Activated CD4-positive, alpha-beta memory T cell treated with anti-CD3 and anti-CD28 coated beads, Interleukin-2, amount 10 ng/mL, durations not matched to agents 7 days and 5 days (primary cell): ENCODE results near the gene POLD4. TPM values are rescaled to one million over a fixed set of nuclear protein-coding genes. Genes with fewer than 3 reads are reported as not detected.

Source experiments
- CTCF ChIA-PET: fragments of 350-600 bp; sonication (Branson Sonifier 250); formaldehyde crosslinking; loops from one replicate; lab custom pipeline; 2021; ENCODE audit warnings: antibody characterized with exemption, inconsistent platforms; lab: Charles Lee
- POLR2A ChIA-PET: fragments of 350-600 bp; sonication (Branson Sonifier 250); formaldehyde crosslinking; loops from one replicate; lab custom pipeline; 2021; ENCODE audit warnings: antibody characterized with exemption; lab: Charles Lee
- DNase-seq: peaks from one replicate; pipeline ENCODE4 v3.0.0-alpha.2; 2020
- H3K27ac Mint-ChIP-seq: one replicate; pipeline ENCODE4 v1.8.0; 2021; ENCODE audit warnings: mild to moderate bottlenecking, mixed read lengths
- H3K27me3 Mint-ChIP-seq: one replicate; pipeline ENCODE4 v1.8.0; 2021; ENCODE audit warnings: mixed read lengths
- H3K36me3 Mint-ChIP-seq: one replicate; pipeline ENCODE4 v1.8.0; 2021; ENCODE audit warnings: low read depth, mixed read lengths
- H3K4me1 Mint-ChIP-seq: one replicate; pipeline ENCODE4 v1.8.0; 2021; ENCODE audit warnings: mixed read lengths
- H3K4me3 Mint-ChIP-seq: one replicate; pipeline ENCODE4 v1.8.0; 2021; ENCODE audit warnings: mild to moderate bottlenecking, mixed read lengths
- H3K9me3 Mint-ChIP-seq: one replicate; pipeline ENCODE4 v1.8.0; 2021; ENCODE audit warnings: mixed read lengths
- total RNA-seq, 2 experiments: library from RNA; stranded (reverse); gene quantifications; one replicate each; pipeline ENCODE4 v1.2.3, GENCODE V29; 2021

POLD4 gene
- total RNA-seq, 2 experiments from 2014 or later = 74.0 to 74.1 TPM

DNA sequence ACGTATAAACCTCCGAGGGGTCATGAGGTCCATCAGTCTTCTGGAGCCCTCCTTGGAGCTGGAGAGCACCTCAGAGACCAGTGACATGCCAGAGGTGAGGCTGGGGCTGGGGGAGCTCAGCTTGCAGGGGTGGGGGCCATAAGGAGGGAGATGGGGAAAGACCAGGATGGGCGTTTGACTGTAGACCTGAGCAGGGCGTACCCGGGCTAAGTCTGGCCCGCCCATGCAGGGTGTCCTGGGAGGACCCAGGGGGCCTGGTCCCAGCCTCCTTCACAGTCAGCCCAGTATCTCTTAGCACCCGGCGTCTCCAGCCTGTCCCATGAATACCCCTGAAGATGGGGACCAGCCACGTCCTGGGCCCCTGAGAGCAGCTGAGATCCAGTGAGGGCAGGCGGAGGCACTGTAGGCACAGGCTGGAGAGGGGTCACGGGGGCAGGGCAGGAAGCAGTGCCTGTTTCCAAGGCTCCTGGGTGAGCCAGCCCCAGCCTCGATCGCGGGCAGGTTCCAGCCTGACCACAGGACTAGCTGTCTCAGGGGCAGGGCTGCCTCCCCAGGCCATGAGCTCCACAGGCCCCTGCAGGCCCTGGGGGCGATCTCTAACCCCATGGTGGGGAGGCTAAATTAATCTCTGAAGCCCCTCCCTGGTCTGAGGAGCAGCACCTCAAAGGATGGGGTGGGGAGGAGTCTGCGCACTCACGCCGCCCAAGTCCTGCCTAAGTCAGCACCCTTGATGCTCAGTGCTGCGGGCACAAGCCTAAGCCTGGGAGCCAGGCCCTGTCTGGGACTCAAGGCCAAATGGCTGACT lies 42.9 kb downstream of the POLD4 start:
- no peak overlapping the region for H3K27ac Mint-ChIP-seq
- no peak overlapping the region for H3K4me3 Mint-ChIP-seq
- POLR2A ChIA-PET = interaction anchor here (0.6 to 3.2 kb wide), 4 partner anchors 10 to 48 kb away, joined by 3 to 8 read pairs (median 3); no protein-coding TSS in a partner anchor
- no peaks in the 10 kb centered on the region for H3K9me3 Mint-ChIP-seq
- H3K4me1 Mint-ChIP-seq = peaks cover 38% of the 10 kb centered on the region
- CTCF ChIA-PET = interaction anchor here (1.0 kb wide), 1 partner anchor 47 kb away, joined by 3 read pairs; no protein-coding TSS in a partner anchor
- H3K27me3 Mint-ChIP-seq = no peaks in the 10 kb centered on the region
- no peak for DNase-seq
- no peaks in the 10 kb centered on the region for H3K36me3 Mint-ChIP-seq

DNA sequence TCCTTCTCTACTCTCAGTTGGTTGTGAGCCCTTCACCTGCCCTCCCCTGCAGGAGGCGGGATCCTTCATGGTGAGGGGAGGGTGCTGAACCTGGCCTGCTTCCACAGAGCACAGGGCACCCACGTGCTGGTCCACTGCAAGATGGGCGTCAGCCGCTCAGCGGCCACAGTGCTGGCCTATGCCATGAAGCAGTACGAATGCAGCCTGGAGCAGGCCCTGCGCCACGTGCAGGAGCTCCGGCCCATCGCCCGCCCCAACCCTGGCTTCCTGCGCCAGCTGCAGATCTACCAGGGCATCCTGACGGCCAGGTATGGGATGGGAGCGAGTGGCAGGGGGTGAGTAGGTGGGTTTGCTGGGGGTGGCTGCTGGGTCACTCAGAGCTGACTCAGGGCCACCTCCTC lies 43.7 kb downstream of the POLD4 start:
- ChIA-PET CTCF (interaction anchor here (2.9 kb wide), 1 partner anchor 8 kb away, joined by 8 read pairs; no protein-coding TSS in a partner anchor), POLR2A (interaction anchor here (0.9 to 3.2 kb wide), 3 partner anchors 8 to 48 kb away, joined by 3 to 8 read pairs (median 8); no protein-coding TSS in a partner anchor)
- peaks cover 37% of the 10 kb centered on the region for H3K4me1 Mint-ChIP-seq
- no peak overlapping the region for H3K4me3 Mint-ChIP-seq
- no peak for DNase-seq
- no peaks in the 10 kb centered on the region for H3K27me3 Mint-ChIP-seq
- H3K9me3 Mint-ChIP-seq = no peaks in the 10 kb centered on the region
- no peaks in the 10 kb centered on the region for H3K36me3 Mint-ChIP-seq
- no peak overlapping the region for H3K27ac Mint-ChIP-seq

GRCh38 chr11:67309166-67309565 lies 44.2 kb downstream of the POLD4 start:
- CTCF ChIA-PET = interaction anchor here (2.9 kb wide), 1 partner anchor 8 kb away, joined by 8 read pairs; no protein-coding TSS in a partner anchor
- DNase-seq = no peak
- Mint-ChIP-seq H3K4me1 (peaks cover 36% of the 10 kb centered on the region), H3K27me3 (no peaks in the 10 kb centered on the region), H3K9me3 (no peaks in the 10 kb centered on the region), H3K4me3 (no peak overlapping the region), H3K36me3 (no peaks in the 10 kb centered on the region), H3K27ac (no peak overlapping the region)
- POLR2A ChIA-PET = interaction anchor here (0.9 to 3.2 kb wide), 3 partner anchors 9 to 47 kb away, joined by 3 to 8 read pairs (median 8); no protein-coding TSS in a partner anchor

GRCh38 chr11:67308031-67308866 lies 45.1 kb downstream of the POLD4 start:
- H3K27me3 Mint-ChIP-seq = no peaks in the 10 kb centered on the region
- no peaks in the 10 kb centered on the region for H3K9me3 Mint-ChIP-seq
- ChIA-PET POLR2A (interaction anchor here (0.7 to 1.9 kb wide), 2 partner anchors 10 to 20 kb away, joined by 5 to 8 read pairs; partner anchors contain the start of gene ANKRD13D), CTCF (interaction anchor here (2.9 kb wide), 1 partner anchor 9 kb away, joined by 8 read pairs; no protein-coding TSS in a partner anchor)
- no peak overlapping the region for H3K27ac Mint-ChIP-seq
- peaks cover 28% of the 10 kb centered on the region for H3K4me1 Mint-ChIP-seq
- DNase-seq = no peak
- no peak overlapping the region for H3K4me3 Mint-ChIP-seq
- no peaks in the 10 kb centered on the region for H3K36me3 Mint-ChIP-seq

GRCh38 chr11:67307545-67308001 lies 45.8 kb downstream of the POLD4 start:
- H3K4me1 Mint-ChIP-seq = peaks cover 25% of the 10 kb centered on the region
- ChIA-PET POLR2A (interaction anchor here (0.9 to 1.9 kb wide), 4 partner anchors 9 to 38 kb away, joined by 3 to 8 read pairs (median 4); partner anchors contain the start of gene ANKRD13D), CTCF (interaction anchor here (2.9 kb wide), 1 partner anchor 10 kb away, joined by 8 read pairs; no protein-coding TSS in a partner anchor)
- no peak for DNase-seq
- no peak overlapping the region for H3K4me3 Mint-ChIP-seq
- H3K27me3 Mint-ChIP-seq = no peaks in the 10 kb centered on the region
- H3K9me3 Mint-ChIP-seq = no peaks in the 10 kb centered on the region
- H3K36me3 Mint-ChIP-seq = no peaks in the 10 kb centered on the region
- no peak overlapping the region for H3K27ac Mint-ChIP-seq

DNA sequence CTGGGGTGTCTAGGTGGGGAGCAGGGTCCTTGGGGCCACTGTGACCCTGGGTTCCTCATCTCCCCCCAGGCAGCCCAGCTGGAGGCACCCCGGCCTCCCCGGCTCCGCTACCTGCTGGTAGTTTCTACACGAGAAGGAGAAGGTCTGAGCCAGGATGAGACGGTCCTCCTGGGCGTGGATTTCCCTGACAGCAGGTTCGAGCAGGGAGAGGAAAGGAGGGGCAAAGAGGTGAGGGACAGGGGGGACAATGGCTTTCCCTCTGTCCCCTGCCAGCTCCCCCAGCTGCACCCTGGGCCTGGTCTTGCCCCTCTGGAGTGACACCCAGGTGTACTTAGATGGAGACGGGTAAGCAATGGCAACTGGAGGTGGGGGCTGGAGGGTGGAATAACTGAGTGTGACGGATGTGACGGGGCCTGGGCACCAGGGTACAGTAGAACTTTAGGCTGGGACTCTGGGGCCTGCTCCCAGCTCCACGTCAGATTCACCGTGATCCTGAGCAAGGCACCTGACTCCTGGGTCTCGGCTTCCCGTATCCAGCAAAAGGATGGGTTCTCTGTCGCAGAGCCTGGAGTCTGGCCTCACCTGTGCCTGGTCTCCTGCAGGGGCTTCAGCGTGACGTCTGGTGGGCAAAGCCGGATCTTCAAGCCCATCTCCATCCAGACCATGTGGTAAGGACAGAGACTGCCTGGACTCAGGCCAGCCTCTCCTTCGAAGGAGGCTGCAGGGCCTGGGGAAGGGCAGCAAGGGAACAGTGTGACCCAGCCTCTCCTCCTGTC lies 46.4 kb downstream of the POLD4 start:
- peaks cover 22% of the 10 kb centered on the region for H3K4me1 Mint-ChIP-seq
- H3K4me3 Mint-ChIP-seq = no peak overlapping the region
- no peak overlapping the region for H3K27ac Mint-ChIP-seq
- H3K36me3 Mint-ChIP-seq = no peaks in the 10 kb centered on the region
- no peaks in the 10 kb centered on the region for H3K9me3 Mint-ChIP-seq
- no peak for DNase-seq
- POLR2A ChIA-PET = interaction anchor here (0.9 to 1.6 kb wide), 3 partner anchors 8 to 37 kb away, joined by 3 to 4 read pairs (median 3); partner anchors contain the start of gene ANKRD13D
- CTCF ChIA-PET = interaction anchor here (2.9 kb wide), 1 partner anchor 11 kb away, joined by 8 read pairs; no protein-coding TSS in a partner anchor
- no peaks in the 10 kb centered on the region for H3K27me3 Mint-ChIP-seq

DNA sequence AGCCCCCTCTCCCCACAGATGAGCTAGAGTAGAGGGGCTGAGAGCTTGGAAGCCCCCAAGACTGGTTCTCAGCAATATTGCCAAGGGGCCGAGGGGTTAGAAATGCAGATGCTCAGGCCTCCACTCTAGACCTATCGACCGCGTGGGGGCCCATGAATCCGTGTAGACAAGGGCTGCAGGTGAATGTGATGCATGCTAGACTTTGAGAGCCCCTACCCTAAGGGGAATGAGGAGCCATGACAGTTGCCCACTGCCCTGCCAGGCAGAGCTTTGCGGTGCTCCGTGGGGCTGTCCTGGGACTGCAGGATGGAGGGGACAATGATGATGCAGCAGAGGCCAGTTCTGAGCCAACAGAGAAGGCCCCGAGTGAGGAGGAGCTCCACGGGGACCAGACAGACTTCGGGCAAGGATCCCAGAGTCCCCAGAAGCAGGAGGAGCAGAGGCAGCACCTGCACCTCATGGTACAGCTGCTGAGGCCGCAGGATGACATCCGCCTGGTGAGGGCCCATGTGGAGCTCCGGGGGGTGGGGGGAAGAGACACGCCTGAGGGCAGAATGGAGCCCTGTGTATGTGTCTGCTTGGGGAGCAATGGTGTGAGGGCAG lies 48.7 kb downstream of the POLD4 start:
- Mint-ChIP-seq H3K27ac (no peak overlapping the region), H3K4me1 (peaks cover 14% of the 10 kb centered on the region), H3K36me3 (peaks cover 8% of the 10 kb centered on the region), H3K4me3 (peak overlapping the region; percentile 32), H3K9me3 (no peaks in the 10 kb centered on the region), H3K27me3 (no peaks in the 10 kb centered on the region)
- DNase-seq = no peak
- ChIA-PET POLR2A (interaction anchor here (1.0 to 8.2 kb wide), 9 partner anchors 9 to 43 kb away, joined by 3 to 96 read pairs (median 15); partner anchors contain the start of genes ANKRD13D and GRK2), CTCF (interaction anchor here (2.4 to 3.0 kb wide), 2 partner anchors 11 to 13 kb away, joined by 5 to 13 read pairs; no protein-coding TSS in a partner anchor)

- Mint-ChIP-seq H3K4me3 (peak overlapping the region; percentile 68), H3K9me3 (no peaks in the 10 kb centered on the region), H3K4me1 (peaks cover 14% of the 10 kb centered on the region), H3K27me3 (no peaks in the 10 kb centered on the region), H3K27ac (no peak overlapping the region), H3K36me3 (peaks cover 11% of the 10 kb centered on the region)
- no peak for DNase-seq
- ChIA-PET CTCF (interaction anchor here (1.2 to 3.0 kb wide), 6 partner anchors 11 to 48 kb away, joined by 3 to 13 read pairs (median 5); no protein-coding TSS in a partner anchor), POLR2A (interaction anchor here (1.0 to 8.2 kb wide), 10 partner anchors 9 to 51 kb away, joined by 3 to 96 read pairs (median 16); partner anchors contain the start of genes ANKRD13D and GRK2)
These were observed 49.4 kb downstream of the POLD4 start for GRCh38 chr11:67303835-67304411.

GRCh38 chr11:67303132-67303834 lies 50.1 kb downstream of the POLD4 start, which contains the start of gene SSH3:
SSH3 (plus strand) TSS chr11:67303530; CDS start chr11:67303626, 96 bp downstream.
- Mint-ChIP-seq H3K27me3 (no peaks in the 10 kb centered on the region), H3K9me3 (no peaks in the 10 kb centered on the region), H3K36me3 (peaks cover 18% of the 10 kb centered on the region), H3K27ac (no peak within 1 kb of the TSS), H3K4me1 (peaks cover 18% of the 10 kb centered on the region), H3K4me3 (peak within 1 kb of the TSS; percentile 68)
- peak; percentile 60 for DNase-seq
- POLR2A ChIA-PET = interaction anchor here (0.9 to 8.2 kb wide), 11 partner anchors 9 to 50 kb away, joined by 3 to 96 read pairs (median 15); partner anchors contain the start of genes ANKRD13D and GRK2
- CTCF ChIA-PET = interaction anchor here (0.5 to 3.0 kb wide), 9 partner anchors 10 to 50 kb away, joined by 3 to 13 read pairs (median 4); no protein-coding TSS in a partner anchor

DNA sequence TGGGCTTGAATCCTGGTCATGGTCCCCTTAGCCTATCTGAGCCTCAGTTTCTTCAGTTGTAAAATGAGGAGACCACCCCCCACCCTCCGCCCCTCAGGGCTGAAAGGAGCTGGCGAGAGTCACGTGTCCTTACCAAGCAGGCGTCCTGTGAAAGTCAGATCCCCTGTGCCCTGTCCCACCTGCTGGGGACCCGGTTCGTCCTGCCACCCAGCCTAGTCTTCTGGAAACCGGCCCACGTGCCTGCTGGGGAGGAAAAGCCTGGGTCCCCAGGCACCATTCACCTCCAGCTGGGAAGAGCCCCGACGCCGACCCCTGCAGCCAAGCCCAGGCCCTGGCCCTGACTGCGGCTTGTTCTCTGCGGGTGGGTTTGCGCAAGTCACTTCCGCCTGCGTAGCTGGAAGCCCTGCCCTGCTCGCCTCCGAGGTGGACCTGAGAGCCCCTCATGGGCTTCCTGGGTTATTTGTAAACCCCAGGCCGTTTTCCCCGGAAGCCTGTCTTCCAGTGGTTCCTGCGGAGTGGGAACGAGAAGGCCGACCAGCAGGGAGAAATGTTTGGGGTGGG lies 50.7 kb downstream of the POLD4 start:
- Mint-ChIP-seq H3K4me1 (peaks cover 19% of the 10 kb centered on the region), H3K27ac (no peak overlapping the region), H3K27me3 (no peaks in the 10 kb centered on the region), H3K4me3 (peak overlapping the region; percentile 24), H3K36me3 (peaks cover 24% of the 10 kb centered on the region), H3K9me3 (no peaks in the 10 kb centered on the region)
- ChIA-PET CTCF (interaction anchor here (0.9 to 3.0 kb wide), 8 partner anchors 13 to 50 kb away, joined by 3 to 13 read pairs (median 4); no protein-coding TSS in a partner anchor), POLR2A (interaction anchor here (0.9 to 8.2 kb wide), 10 partner anchors 9 to 50 kb away, joined by 4 to 96 read pairs (median 16); partner anchors contain the start of genes ANKRD13D and GRK2)
- no peak for DNase-seq
